ENCODE measurements around the gene ZNF841. TPM values are rescaled to one million over a fixed set of nuclear protein-coding genes. Genes with fewer than 3 reads are reported as not detected.

The ZNF841 gene
- total and polyA plus RNA-seq, 2 of the 13 experiments (the other 11 are each of a cell fraction or from before 2014, with no cell fraction given): 6.2 to 14.2 TPM

DNA sequence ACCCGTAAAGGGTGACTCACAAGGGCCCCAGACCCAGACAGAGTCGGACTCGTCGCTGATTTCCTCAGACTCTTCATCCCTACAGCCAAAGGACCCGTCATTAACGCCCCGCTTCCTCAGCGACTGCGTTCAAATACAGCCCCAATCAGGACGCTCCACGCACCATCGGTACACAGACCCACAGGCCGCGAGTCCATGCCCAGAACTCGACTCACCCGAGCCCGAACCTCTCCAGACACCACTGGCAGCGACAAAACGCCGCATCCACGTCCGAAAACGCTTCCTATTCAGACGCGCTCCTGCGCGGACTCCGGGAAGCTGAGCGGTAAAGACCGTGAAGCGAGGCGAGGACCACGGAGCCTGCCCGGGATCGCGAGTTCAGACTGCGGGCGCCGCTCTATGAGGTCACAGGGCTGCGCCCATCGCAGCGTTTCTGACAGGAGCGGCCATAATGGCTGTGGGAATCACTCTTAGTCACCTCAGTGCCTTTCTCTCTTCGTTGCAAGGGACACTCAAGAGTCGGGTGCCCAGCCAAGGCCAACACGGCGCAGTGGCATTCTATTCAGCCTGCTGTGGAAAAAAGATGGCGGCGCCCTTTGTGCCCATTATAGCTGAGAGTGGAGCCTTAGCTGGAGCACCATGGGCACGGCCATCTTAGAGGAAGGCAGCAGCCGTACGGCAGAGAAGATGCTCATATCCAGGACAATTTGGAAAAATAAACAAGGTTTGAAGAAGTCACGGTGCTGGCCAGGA lies 67.4 kb downstream of the ZNF841 start, which contains the start of gene ZNF614 (continued):
- 0 out of 2 replicates have a peak, but pooled peaks have one; percentile 46 for TF ChIP-seq SAFB2 (CRISPR knock-in tag; IDR thresholded peaks at IDR 0.05; ENCODE audit: borderline replicate concordance, low read depth)
- TF ChIP-seq, protein P1, sequence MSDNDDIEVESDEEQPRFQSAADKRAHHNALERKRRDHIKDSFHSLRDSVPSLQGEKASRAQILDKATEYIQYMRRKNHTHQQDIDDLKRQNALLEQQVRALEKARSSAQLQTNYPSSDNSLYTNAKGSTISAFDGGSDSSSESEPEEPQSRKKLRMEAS (IDR thresholded peaks at IDR 0.05): peak; percentile 70
- TF ChIP-seq ZNF138 (CRISPR knock-in tag; IDR thresholded peaks at IDR 0.05; ENCODE audit: low read depth): peak; percentile 87; the same call in 1 of the 2 replicates
- TF ChIP-seq ZNF609 (CRISPR knock-in tag; IDR thresholded peaks at IDR 0.05; ENCODE audit: borderline replicate concordance): peak; percentile 66; the same call in 1 of the 2 replicates
- TF ChIP-seq WIZ (CRISPR knock-in tag; IDR thresholded peaks at IDR 0.05): 0 out of 2 replicates have a peak, but pooled peaks have one; percentile 51
- TF ChIP-seq BCL6 (CRISPR knock-in tag; IDR thresholded peaks at IDR 0.05): peak; percentile 44
- TF ChIP-seq, protein P2, sequence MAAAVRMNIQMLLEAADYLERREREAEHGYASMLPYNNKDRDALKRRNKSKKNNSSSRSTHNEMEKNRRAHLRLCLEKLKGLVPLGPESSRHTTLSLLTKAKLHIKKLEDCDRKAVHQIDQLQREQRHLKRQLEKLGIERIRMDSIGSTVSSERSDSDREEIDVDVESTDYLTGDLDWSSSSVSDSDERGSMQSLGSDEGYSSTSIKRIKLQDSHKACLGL (CRISPR knock-in tag; IDR thresholded peaks at IDR 0.05): peak; percentile 85
- TF ChIP-seq FUBP1 (CRISPR knock-in tag; IDR thresholded peaks at IDR 0.05; ENCODE audit: borderline replicate concordance): no peak
- peak; percentile 65 for TF ChIP-seq ZNF768 (CRISPR knock-in tag; IDR thresholded peaks at IDR 0.05)
- TF ChIP-seq MATR3 (CRISPR knock-in tag; IDR thresholded peaks at IDR 0.05): no peak
- TF ChIP-seq PAXIP1 (CRISPR knock-in tag; conservative IDR thresholded peaks at IDR 0.05): peak; percentile 32
- TF ChIP-seq SIX4 (CRISPR knock-in tag; IDR thresholded peaks at IDR 0.05): peak; percentile 31; the same call in 1 of the 2 replicates
- TF ChIP-seq ZNF367 (CRISPR knock-in tag; IDR thresholded peaks at IDR 0.05; ENCODE audit: borderline replicate concordance): no peak
- TF ChIP-seq KAT2B (IDR thresholded peaks at IDR 0.05; ENCODE audit: borderline replicate concordance, low read depth, low read length): no peak
- peak; percentile 42; the same call in 1 of the 2 replicates for TF ChIP-seq RXRB (CRISPR knock-in tag; IDR thresholded peaks at IDR 0.05; ENCODE audit: borderline replicate concordance)

All from HepG2 (cell line).